Measurements from ENCODE around the gene C6orf118.

The C6orf118 gene
- long read RNA-seq, donor 1, partial matches to known transcripts, result 0 of 4 reads
- long read RNA-seq, donor 1, other reads (novel, unspliced or antisense), result 0 of 4 reads
- long read RNA-seq, donor 2, result 0 reads
- long read RNA-seq, donor 3, result 0 reads
- long read RNA-seq, donor 4, partial matches to known transcripts, result 0 of 1 reads
- long read RNA-seq, donor 4, other reads (novel, unspliced or antisense), result 0 of 1 reads
- long read RNA-seq, donor 5, result 0 reads
- long read RNA-seq, donor 6, result 0 reads
- long read RNA-seq, donor 7, result 0 reads
- long read RNA-seq, donor 8, partial matches to known transcripts, result 0 of 1 reads
- long read RNA-seq, donor 8, other reads (novel, unspliced or antisense), result 0 of 1 reads

DNA sequence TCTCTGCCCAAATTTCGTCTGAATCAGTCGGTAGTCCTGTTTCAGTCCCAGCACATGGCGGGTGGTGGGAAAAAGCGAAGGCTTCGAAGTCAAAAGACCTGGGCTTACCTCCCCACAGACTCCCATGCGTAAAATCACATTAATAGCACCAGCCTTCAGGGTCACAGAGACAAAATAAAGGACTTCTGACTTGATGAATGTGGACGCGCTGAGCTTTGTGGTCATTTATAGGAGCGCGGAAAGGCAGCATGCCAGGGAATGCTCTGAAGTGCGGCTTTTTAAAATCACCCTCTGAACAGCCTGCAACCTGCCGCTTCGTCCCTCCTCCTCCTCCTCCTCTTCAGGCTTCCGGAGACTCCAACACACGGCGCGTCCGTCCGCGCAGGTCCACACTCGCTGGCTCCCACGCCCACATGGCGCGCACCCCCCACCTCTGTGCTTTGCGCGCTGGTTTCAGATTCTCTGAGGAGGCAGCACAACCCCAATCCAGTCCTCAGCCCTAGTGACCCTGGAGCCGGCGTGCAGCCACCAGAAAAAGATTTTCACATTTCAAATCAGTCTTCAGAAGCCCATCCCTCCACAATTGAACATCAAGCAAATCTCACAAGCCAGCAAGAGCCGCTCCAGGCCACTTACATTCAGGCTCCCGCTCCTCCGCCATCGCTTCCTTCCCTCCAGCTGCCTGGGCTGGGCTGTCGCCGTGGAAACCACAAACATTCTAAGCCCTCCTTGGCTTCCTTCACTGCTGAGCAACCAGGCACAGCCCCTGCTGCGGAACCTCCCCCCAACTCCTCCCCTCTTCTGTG lies at the start of gene C6orf118:
TSS of gene C6orf118 (minus strand) at position 680 of the 806 bp plus-strand sequence. CDS start at position 661, 19 bp downstream.
- peak; percentile 94 for DNase-seq

DNA sequence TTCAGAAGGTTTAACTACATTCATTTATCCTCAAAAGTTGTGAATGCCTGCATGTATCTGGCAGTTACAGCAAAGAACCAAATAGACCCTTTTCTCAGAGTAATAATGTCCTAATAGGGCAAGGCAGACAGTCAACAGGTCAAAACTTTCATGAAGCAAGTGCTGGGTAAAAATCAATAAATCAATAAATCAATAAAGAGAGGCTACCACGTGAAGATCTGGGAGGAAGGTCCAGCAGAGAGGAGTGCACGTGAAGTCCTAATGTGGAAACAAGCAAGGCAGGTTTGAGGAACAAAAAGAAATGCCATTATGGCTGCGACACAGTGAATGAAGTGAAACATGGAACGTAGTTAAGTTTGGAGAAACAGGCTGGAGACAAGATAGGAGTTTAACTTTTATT lies 36.3 kb upstream of the C6orf118 start:
- no peak for DNase-seq

DNA sequence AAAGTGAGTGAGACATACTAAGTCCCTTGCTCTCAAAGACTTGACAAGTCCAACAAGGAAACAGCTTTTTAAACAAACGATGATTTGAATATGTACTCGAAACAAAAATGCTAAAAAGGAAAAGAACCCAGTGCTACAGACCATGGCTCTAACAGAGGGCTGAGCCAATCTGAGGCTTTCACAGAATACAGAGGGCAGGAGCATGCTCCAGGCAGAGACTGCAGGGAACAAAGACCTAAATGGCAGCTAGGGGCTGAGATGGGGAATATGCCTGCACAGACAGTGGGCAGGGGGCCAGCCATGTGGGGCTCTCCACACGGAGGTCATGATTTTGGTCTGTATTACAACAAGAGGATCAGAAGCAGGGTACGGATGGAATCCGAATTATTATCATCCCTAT lies 31.1 kb upstream of the C6orf118 start:
- no peak for DNase-seq

DNA sequence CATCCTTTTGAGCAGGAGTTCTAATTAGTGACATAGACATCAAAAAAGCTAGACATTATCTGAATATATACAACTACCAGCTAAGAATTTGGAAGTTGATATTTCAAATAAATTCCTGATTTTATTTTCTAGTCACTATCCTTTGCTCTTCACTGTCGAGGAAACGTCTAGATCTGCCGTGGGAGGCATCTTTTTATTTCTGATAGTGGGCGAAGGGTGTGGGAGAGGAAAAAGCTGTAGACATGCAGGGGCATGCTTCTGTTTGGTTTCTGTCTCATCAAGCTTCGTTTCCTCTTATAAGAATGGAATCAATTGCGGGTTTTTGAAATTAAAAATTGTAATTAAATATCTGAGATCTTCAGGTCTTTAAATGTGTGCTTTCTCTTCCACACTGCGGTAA lies 16.2 kb upstream of the C6orf118 start:
- DNase-seq, result no peak

DNA sequence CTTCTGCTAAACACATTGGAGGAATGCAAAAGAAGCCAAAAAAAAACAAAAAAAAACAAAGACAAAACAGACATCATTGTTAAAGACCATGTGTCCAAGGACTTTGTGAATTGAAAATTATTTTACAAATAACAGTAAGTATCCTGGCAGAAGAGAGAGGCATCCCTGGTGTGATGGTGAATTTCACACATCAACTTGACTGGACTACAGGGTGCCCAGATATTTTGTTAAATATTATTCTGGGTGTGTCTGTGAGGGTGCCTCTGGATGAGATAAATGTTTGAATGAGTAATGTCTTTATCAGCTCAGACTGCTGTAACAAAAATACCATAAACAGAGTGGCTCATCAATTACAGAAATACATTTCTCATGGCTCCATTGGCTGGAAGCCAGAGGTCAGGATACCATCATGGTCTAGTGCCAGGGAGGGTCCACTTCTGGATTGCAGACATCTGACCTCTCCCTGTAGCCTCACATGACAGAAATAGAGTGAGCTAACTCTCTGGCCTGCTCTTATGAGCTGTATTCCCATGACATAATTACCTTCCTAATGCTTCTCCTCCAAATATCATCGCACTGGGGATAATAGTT lies 12.2 kb upstream of the C6orf118 start:
- no peak for DNase-seq

DNA sequence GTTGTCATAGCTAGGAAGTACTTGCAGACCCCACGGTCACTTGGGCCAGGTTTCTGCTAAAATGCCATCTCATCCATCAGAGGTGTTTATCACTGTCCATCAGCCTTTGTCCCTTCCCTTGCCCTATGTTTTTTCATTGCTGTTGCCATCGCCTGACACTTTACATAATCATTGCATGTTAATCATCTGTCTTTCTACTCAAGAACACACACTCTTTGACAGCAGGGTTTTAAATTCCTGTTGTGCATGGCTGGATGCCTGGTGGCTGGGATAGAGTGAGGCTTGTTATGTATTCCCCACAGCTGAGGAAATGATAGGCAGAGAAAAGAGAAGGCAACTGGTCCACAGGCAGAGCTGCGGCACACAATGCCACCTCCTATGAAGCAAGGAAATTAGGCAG lies 11.7 kb upstream of the C6orf118 start:
- no peak for DNase-seq

DNA sequence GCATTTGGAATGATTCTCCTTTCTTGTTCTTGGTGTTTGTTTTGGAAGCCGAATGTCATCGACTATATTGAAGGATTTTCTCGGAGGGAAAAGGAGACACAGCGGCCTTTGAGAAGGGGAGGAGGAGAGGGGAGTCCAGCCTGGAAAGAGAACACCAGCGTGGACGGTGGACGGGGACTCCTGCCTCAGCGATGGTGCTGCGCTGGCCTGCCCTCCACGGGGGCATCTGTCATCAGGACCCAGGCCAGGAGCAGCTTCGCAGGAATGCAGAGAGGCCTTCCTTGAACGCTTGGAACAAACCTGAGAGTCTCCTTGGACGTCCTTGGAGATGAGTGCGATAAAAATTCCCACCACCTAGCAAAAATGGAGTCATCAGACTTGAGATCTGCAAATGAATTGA lies 8.3 kb upstream of the C6orf118 start:
- no peak for DNase-seq

DNA sequence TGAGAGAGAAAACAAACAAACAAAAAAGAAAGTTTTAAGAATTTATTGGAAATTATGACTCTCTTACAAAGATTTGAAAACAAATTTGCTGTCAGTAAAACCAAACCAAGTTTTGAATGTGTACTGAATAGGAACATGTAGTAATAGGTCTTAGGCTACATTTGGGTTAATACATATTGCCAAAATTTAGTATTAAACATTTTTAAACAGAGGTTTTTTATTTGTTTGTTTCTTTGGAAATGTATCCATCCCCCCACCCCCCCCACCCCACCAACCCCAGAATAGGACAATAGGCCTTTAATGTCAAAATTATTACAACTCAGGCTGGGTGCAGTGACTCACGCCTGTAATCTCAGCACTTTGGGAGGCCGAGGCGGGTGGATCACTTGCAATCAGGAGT lies 2.5 kb downstream of the C6orf118 start:
- no peak for DNase-seq

DNA sequence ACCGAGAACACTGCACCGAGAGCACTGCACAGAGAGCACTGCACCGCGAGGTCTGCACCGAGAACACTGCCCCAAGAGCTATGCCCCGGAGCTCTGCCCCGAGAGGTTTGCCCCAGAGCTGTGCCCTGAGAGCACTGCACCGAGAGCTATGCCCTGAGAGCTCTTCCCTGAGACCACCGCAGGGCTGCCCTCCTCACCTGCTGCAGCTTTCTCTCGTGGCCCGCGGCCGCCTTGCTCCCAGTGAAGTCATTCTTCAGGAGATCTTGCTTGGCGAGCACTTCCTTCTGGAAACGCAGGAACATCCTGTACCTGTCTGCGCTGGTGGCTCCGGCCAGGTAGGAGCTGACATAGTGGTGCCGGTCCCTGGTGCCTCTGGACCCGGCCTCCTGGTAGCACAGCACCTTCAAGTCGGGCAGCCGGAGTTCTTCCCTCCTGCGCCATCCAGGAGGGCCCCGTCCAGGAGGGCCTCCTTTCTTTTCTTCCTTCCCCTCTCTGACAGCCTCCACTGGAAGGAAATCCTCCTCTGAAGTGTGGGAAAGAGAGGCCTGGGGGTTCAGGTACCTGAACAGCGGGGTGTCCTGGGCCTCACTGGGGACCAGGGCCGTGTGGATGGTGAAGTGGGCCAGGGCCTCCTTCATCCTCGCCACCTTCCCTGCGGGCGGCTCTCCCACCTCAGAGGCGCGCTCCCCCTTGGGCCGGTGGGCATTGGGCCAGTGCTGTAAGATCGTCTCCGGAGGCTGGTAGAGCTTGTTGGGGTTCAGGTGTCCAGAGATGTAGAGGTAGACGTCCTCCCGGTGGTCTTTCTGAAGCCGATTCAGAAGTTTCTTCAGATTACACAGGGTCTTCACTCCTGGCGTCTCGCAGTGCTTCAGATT lies 7.8 kb downstream of the C6orf118 start:
- DNase-seq, result no peak

DNA sequence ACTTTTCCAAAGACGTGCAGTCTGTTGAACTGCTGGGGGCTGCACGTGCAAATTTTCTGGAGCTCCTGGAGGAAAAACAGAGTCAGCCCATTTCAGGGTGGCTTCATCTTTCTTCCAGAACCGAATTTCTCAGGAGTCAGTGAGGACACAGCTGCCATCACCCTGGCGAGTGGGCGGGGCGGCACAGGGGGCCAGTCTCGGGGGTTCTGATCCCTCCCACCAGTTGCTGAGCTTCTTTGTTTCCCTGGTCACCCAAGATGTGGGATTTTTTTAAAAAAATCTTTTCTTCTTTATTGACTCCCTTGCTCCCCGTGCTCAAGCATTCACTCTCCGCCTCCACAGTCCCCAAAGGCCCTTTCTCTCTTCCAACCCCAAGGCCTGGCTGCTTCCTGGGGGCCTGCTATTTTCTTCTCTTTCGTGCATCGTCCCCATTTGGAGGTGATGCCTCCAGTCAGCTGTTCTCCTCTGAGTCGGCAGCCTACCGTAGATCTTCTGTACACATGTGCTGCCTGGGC lies 8.9 kb downstream of the C6orf118 start:
- no peak for DNase-seq

DNA sequence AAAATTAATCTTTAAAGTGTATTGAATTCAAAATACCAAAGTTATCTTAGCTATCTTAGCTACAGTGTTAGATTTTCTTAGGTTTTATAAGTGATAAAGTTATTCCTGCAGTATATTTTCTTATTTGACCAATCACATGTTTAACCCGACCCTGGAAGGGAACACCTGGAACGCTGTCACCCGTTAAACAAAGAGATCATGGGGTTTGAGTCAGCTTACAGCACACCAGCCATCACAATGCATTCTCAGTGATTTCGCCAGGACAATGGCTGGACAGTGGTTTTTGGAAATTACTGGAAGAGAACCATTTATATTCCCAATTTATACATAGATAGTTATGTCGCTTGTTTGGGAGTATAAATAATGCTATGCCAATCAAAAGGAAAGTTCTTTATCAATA lies 10.5 kb downstream of the C6orf118 start:
- no peak for DNase-seq

DNA sequence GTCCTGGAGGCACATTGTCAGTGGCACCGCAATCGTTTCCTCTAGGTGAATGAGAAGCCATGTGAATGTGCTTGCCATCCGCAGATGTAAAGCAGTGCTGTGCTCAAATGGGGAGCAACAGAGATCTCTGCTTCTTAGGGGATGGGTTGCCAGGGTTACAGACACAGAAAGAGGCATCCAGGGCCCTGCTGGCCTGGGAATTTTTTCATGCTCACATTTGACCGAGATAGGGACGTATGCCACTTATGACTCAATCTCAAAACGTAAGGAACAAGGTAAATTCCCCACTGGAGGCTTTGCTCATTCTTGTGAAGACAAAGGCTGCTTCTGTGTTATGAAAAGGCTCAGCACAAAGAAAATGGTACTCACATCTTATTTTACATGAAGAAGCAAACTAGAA lies 11.0 kb downstream of the C6orf118 start:
- DNase-seq, result no peak

DNA sequence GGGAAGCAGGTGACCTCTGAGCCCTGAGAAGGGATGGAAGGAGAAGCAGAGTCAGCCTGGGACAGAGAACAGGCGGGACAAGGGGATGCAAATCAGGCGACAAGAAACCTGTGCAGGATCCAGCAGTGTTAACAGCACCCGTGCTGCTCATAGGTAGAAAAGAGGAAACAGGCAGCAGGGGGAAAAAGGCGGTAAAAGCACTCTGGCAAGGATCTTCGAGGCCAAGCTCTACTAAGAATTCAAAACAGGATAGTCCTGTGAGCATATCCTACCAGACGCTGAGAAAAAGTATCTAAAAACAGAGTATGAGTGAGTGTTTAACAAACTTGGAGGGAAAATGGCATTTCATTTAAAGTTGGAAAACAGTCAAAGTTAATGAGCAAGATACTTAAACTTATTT lies 16.7 kb downstream of the C6orf118 start:
- DNase-seq, result no peak

DNA sequence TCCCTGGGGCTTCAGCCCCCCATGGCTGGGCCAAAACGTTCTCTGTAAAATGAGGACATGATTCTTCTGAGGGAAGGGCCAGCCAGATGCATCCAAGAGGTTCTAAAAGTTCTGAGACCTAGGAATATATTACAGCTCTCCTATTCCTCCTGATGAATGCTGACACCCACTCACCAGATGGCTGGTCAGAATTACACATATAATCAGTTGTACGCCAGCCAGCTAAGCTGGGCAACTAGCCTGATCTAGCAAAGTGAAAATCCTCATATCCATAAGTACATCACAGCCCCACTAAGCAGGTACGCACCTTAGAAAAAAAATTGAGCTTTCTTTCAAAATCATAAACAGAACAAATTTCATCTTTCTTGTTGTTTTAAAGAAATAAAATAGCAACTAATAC lies 34.8 kb downstream of the C6orf118 start:
- DNase-seq, result no peak

DNA sequence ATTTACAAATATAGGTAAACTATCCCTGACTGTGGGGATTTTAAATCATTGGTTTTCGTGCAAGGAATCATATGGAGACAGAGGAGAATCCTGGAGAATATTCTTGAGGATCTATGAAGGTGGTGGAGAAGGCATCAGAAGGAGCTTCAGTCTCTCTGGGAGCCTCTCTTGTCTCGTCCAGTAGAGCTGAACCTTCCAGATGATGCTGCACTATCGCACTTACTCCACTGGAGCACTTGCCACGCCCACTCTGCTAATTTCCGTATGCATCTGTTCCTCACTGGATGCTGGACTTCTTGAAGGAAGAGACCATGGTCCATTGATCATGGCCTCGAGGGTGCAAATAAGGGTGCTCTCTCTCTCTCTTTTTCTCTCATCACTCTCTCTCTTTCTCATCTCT lies 36.8 kb downstream of the C6orf118 start:
- DNase-seq, result no peak

DNA sequence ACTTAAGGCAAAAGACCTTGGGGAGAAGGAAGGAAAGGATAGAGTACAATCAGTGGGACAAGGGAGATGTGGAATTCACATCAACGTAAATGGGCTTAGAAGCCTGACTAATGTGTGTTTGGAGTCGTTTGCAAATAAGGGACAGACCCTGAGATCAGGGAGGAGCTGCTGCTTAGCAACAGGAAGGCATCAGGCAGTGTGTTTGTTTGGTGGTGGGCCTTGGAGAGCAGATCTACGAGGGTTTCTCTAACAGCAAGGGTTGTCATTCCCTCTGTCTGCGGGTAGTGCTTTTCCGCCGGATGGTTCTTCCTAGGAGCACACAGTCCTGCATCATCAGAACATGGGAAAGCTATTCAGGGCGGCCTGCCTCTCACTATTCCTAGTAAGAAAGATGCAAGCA lies 40.4 kb downstream of the C6orf118 start:
- DNase-seq, result peak; percentile 8

DNA sequence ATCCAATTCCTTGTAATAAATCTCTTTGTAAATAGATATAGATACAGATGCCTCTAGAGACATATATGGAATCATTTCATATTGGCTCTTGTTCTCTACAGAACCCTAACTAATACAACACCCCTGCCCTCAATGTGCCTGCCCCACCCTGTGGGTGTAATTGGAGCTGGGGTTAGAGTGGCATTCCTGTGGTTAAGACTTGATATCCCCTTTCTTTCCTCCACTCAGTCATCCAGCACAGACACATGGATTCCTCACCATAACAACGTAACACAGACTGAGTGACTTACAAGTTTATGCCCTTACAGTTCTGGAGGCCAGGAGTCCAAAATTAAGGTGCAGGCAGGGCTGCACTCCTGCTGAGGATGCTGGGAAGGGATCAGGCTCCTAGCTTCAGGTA lies 42.8 kb downstream of the C6orf118 start:
- no peak for DNase-seq

DNA sequence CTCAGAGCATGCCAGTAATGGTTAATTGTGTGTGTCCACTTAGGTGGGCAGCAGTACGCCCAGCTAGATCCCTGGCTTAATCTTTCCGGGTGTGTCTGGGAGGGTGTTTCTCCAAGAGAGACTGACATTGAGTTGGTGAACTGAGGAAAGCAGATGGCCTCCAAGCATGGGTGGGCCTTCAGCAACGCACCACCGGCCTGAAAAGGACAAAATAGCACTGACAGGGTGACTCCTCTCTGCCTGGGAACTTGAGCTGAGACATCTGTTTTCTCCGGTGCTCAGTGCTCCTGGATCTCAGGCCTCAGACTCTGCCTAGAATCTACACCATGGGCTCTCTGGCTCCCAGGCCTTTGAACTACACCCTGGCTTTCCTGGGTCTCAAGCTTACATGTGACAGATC lies 43.2 kb downstream of the C6orf118 start:
- peak; percentile 34 for DNase-seq

DNA sequence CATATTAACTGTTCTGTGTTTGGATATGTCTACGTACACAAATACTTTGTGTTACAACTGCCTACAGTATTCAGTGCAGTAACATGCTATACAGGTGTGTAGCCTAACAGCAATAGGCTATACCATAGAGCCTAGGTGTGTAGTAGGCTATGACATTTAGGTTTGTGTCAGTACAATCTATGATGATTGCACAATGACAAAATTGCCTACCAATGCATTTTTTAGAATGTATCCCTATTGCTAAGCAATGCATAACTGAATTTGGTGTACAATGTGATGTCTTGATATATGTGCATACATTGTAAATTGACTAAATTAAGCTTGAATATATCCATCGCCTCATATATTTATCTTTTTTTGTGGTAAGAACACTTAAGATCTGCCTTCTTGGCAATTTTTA lies 48.9 kb downstream of the C6orf118 start:
- no peak for DNase-seq

DNA sequence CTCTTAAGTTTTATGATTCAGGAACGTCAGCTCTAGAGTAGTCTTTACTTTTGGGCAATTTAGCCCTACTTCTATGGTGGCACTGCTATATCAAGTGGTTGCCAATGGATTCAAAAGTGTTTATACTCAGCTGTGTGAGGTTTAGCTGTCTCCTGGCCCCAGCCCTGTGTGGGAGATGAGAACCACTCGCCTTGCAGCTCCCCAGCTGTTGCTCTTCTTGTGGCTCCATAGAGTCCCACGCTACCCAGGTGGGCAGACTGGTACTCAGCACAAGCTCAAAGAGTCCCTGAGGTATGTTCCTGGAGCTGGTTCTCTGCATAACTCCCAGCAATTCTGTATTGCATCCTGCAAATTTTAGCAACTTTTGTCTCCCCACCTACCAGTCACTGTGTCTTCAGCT lies 59.6 kb downstream of the C6orf118 start:
- no peak for DNase-seq

DNA sequence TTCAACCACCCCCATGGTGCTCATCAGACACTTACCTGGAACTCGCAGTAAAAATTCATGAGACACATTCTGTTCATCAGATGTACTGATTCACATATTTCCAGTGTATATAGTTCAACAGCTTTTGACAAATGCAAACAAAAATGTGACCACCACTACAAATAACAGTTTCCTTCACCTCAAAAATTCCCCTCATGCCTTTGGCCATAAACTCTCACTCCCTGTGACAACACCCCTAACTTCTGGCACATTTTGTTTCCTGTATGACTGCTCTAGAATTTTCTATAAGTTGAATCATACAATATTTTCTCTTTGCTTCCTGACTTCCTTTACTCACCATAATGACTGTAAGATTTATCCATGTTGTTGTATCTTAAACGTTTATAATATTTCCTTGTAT lies 63.7 kb downstream of the C6orf118 start:
- no peak for DNase-seq

DNA sequence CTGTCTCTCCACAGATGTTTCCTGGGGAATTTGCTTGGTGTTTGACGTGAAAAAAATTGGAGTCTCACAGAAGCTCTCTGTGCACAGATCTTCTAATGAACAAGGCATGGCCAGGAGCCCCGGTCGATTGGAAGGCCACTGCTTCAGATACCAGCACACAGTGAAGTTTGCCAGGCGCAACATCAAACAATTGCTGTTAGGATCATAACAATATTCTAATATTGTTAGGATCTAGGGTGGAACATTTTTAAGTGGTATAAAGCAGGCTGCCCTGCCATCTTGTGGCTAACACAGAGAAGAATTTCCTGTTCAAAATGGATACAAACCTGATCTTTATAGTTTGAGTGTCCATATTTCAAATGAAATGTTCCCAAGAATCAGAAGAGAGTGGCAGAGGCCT lies 64.1 kb downstream of the C6orf118 start:
- DNase-seq, result peak; percentile 17
